HEK293T (cell line): ENCODE data around the gene MRPL43.

Experiments used
- CTCF ChIA-PET: fragments of 350-600 bp; formaldehyde crosslinking; extraction: SDS; loops from one replicate; lab custom pipeline; 2021; ENCODE audit warnings: antibody characterized with exemption, inconsistent platforms; lab: Yijun Ruan, JAX
- POLR2A ChIA-PET: fragments of 350-600 bp; formaldehyde crosslinking; extraction: SDS; loops from one replicate; lab custom pipeline; 2020; ENCODE audit warnings: antibody characterized with exemption, inconsistent platforms; lab: Yijun Ruan, JAX
- DNase-seq: peaks from one replicate; pipeline ENCODE4 v3.0.0; 2012; ENCODE audit warnings: mixed read lengths; ENCODE audit errors: extremely low spot score
- ARNT ChIP-seq: fragments of 450-650 bp; IDR thresholded peaks from 2 replicates; pipeline ENCODE4 v1.6.1; 2017; ENCODE audit warnings: mild to moderate bottlenecking
- BHLHE40 ChIP-seq: fragments of 450-650 bp; IDR thresholded peaks from 2 replicates; pipeline ENCODE4 v1.6.1; 2016; ENCODE audit warnings: mild to moderate bottlenecking, moderate library complexity, borderline replicate concordance
- CTBP1 ChIP-seq: fragments of 450-650 bp; IDR thresholded peaks from 2 replicates; pipeline ENCODE4 v1.6.1; 2016; ENCODE audit warnings: borderline replicate concordance
- ELF4 ChIP-seq: fragments of 450-650 bp; IDR thresholded peaks from 2 replicates; pipeline ENCODE4 v1.6.1; 2017; ENCODE audit warnings: antibody characterized with exemption
- FOXA1 ChIP-seq: fragments of 450-650 bp; IDR thresholded peaks from 2 replicates; pipeline ENCODE4 v1.6.1; 2016; ENCODE audit warnings: mild to moderate bottlenecking
- FOXK2 ChIP-seq: fragments of 450-650 bp; IDR thresholded peaks from 2 replicates; pipeline ENCODE4 v1.6.1; 2016; ENCODE audit warnings: mild to moderate bottlenecking
- FOXM1 ChIP-seq: fragments of 450-650 bp; IDR thresholded peaks from 2 replicates; pipeline ENCODE4 v1.6.1; 2017; ENCODE audit warnings: mild to moderate bottlenecking, borderline replicate concordance
- HDGF ChIP-seq: fragments of 450-650 bp; IDR thresholded peaks from 2 replicates; pipeline ENCODE4 v1.6.1; 2017; ENCODE audit warnings: antibody characterized with exemption, borderline replicate concordance
- L3MBTL2 ChIP-seq: fragments of 450-650 bp; conservative IDR thresholded peaks from 2 replicates; pipeline ENCODE4 v1.6.1; 2016; ENCODE audit warnings: mild to moderate bottlenecking
- LEF1 ChIP-seq: fragments of 450-650 bp; IDR thresholded peaks from 2 replicates; pipeline ENCODE4 v1.6.1; 2017; ENCODE audit warnings: mild to moderate bottlenecking, borderline replicate concordance
- NFRKB ChIP-seq: fragments of 450-650 bp; IDR thresholded peaks from 2 replicates; pipeline ENCODE4 v1.6.1; 2016; ENCODE audit warnings: mild to moderate bottlenecking, moderate library complexity
- SP1 ChIP-seq: fragments of 450-650 bp; IDR thresholded peaks from 2 replicates; pipeline ENCODE4 v1.6.1; 2017
- SUZ12 ChIP-seq: fragments of 450-650 bp; IDR thresholded peaks from 2 replicates; pipeline ENCODE4 v1.6.1; 2016; ENCODE audit warnings: mild to moderate bottlenecking
- TARDBP ChIP-seq: fragments of 450-650 bp; IDR thresholded peaks from 2 replicates; pipeline ENCODE4 v1.6.1; 2016
- ZNF384 ChIP-seq: fragments of 450-650 bp; IDR thresholded peaks from 2 replicates; pipeline ENCODE4 v1.6.1; 2016
- TF ChIP-seq, protein P1 (sequence below): fragments of 450-650 bp; IDR thresholded peaks from 2 replicates; pipeline ENCODE4 v1.6.1; 2016

The MRPL43 gene

DNA sequence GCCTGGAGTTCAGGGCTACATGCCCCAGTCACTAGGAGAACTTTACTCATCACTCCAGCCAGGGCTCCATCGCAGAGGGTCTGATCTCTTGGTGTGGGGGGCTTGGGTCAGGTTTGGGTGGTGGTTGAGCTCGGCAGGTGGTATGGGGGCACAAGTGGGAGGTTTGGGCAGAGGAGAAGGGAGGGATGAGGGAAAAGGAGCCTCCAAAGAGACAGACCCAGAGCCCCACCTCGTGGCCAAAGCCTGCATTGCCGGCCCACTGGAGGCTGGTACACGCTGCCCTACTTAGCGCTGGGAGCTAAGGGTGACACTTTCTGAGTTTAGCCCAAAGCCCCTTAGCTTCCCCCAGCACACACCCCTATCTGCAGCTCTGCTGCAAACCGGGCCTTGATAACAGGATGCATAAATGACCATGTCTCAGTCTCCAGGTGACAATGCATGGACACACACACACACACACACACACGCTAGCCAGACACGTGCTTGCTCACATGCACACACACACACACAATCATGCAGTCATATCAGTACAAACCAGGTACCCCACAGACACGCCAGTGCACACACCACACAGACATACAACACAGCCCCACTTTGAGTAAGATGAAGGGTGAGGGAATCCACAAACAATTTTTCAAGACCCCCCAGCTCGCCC is 27.1 kb upstream of the MRPL43 start:
- ChIA-PET POLR2A (interaction anchor here (0.9 to 3.3 kb wide), 6 partner anchors 13 to 27 kb away, joined by 3 to 20 read pairs (median 4); partner anchors contain the start of genes LZTS2, MRPL43, PDZD7 and SFXN3), CTCF (interaction anchor here (0.5 to 3.3 kb wide), 18 partner anchors 10 to 1660 kb away, joined by 3 to 50 read pairs (median 5); partner anchors contain the start of genes LZTS2, PDZD7 and SFXN3)
- no peak for TF ChIP-seq BHLHE40
- TF ChIP-seq, protein P1, sequence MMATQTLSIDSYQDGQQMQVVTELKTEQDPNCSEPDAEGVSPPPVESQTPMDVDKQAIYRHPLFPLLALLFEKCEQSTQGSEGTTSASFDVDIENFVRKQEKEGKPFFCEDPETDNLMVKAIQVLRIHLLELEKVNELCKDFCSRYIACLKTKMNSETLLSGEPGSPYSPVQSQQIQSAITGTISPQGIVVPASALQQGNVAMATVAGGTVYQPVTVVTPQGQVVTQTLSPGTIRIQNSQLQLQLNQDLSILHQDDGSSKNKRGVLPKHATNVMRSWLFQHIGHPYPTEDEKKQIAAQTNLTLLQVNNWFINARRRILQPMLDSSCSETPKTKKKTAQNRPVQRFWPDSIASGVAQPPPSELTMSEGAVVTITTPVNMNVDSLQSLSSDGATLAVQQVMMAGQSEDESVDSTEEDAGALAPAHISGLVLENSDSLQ = no peak
- TF ChIP-seq ARNT = no peak
- TF ChIP-seq L3MBTL2 = no peak
- TF ChIP-seq TARDBP = no peak
- TF ChIP-seq SUZ12 = no peak
- no peak for TF ChIP-seq LEF1
- TF ChIP-seq CTBP1 = no peak
- TF ChIP-seq HDGF = no peak
- no peak for TF ChIP-seq FOXA1
- TF ChIP-seq SP1 = no peak
- TF ChIP-seq ELF4 = no peak
- TF ChIP-seq NFRKB = no peak
- no peak for TF ChIP-seq FOXM1
- no peak for TF ChIP-seq FOXK2
- no peak for TF ChIP-seq ZNF384
- DNase-seq = peak; percentile 84

DNA sequence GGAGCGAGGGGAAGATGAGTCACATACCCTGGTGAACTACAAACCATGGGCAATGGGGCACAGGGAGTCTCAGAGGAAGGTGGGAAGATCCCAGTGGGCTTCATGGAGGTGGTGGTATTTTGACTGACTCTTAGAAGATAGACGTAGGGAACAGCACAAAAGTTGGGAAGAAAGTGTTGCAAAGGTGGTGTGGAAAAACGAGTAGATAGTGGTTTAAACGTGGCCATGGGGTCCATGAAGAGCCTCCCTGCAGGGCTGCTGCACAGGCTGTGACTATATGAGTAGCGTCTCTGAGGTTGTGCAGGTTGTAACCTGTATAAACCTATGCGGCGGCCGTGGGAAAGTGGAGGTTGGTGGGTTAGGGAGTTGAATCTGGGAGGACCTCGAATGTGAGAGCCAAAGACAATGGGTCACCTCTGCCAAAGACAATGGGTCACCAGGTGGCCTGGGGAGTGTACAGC is 26.1 kb upstream of the MRPL43 start:
- POLR2A ChIA-PET = interaction anchor here (0.6 to 3.3 kb wide), 2 partner anchors 17 to 1440 kb away, joined by 4 to 20 read pairs; no protein-coding TSS in a partner anchor
- TF ChIP-seq SP1 (no peak), BHLHE40 (no peak), FOXM1 (no peak), CTBP1 (no peak), FOXK2 (no peak), TARDBP (no peak), ARNT (no peak), SUZ12 (no peak), FOXA1 (no peak), ZNF384 (no peak), LEF1 (no peak), ELF4 (no peak), NFRKB (no peak), L3MBTL2 (no peak), HDGF (no peak)
- TF ChIP-seq, protein P1 = no peak
- CTCF ChIA-PET = interaction anchor here (1.2 to 3.3 kb wide), 8 partner anchors 13 to 50 kb away, joined by 3 to 50 read pairs (median 9); partner anchors contain the start of genes PDZD7 and SFXN3
- DNase-seq = no peak

DNA sequence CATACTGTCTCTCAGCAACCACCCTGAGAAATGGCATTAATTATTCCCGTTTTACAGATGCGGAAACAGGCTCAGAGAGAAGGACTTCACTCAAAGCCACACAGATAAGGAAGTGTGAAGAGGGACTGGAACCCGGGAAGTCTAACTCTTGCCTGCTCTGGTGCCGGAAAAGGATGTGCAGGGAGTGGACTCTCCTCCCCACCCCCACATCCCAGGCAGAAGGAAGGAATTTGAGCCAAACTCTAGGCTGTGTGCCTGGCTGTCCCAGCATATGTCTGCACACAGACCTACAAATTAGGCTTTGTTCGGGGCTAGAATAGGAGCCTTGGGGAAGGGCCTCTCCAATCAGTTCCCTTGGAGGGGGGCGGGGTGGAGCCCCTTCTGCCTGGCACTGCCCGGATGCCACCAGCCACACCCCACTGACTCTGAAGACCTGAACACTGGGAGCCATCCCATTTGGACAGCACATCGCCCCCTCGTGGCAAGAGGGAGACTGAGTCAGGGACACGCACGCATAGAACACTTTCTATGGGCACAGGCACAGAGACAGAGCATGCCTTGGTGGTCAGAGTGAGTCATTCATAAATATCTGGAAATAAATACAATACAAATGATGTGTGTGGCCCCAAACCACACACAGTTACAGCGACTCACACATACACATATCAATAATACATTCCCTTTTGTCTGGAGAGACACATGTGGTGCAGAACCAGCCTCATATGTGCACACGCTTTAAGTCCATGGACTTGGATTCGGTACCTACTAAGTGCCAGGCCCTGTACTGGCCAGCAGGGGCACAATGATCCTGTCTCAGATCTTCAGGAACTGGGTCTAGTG is 25.4 kb upstream of the MRPL43 start:
- ChIA-PET POLR2A (interaction anchor here (1.9 to 4.1 kb wide), 2 partner anchors 14 to 19 kb away, joined by 6 to 27 read pairs; partner anchors contain the start of gene LZTS2), CTCF (interaction anchor here (1.8 to 2.6 kb wide), 4 partner anchors 10 to 22 kb away, joined by 7 to 25 read pairs (median 10); partner anchors contain the start of gene LZTS2)
- DNase-seq = peak; percentile 82
- TF ChIP-seq FOXA1 (no peak), FOXK2 (no peak), L3MBTL2 (no peak), NFRKB (no peak), BHLHE40 (no peak), LEF1 (no peak), ARNT (no peak), HDGF (no peak), CTBP1 (no peak), ELF4 (no peak), SP1 (no peak), TARDBP (no peak), ZNF384 (no peak), SUZ12 (no peak), FOXM1 (no peak)
- TF ChIP-seq, protein P1 = no peak

DNA sequence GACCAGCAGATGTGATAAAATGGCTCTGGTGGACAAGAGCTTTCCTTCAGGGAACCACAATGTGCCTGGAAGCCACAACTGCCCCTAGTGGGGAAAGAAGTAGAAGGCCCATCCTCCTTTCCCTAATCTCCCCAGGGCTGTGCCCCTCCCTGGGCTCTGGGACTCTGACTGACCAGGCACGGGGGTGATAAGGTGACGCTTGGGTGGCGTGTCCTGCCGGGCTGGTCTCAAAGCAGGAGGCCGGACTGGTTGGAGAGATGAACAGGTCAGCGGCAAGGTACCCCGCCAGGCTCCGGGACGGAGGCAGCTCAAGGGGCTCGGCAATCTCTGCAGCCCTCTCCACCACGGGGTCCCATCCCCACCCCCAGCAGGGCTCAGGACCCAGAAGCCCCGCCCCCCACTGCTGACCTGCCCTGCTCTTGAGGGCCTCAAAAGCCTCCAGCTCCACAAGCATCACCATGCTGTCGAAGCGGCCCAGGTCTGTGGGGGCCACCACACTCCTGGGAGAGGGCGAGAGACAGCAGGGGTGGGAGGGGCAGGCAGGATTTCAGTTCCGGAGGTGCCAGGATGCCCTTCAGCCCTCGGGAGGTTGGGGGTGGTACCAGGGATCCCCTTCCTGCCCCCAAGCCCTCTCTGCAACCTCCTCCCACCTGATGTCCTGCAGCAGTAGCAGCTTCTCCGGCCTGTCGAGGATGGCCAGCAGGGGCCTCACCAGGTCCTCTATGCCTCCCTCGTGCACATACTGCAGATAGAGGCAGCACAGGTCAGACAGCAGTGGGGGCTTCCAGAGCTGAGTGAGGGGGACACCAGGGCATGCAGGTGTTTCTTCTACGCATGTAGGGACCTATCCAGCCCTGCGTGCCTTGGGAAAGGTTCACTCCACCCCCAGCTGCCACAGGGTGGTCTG is 24.5 kb upstream of the MRPL43 start:
- TF ChIP-seq CTBP1 = no peak
- TF ChIP-seq TARDBP = no peak
- TF ChIP-seq, protein P1 = no peak
- TF ChIP-seq LEF1 = no peak
- TF ChIP-seq BHLHE40 = no peak
- no peak for TF ChIP-seq FOXM1
- no peak for TF ChIP-seq FOXA1
- no peak for TF ChIP-seq HDGF
- TF ChIP-seq SUZ12 = no peak
- TF ChIP-seq ELF4 = no peak
- TF ChIP-seq FOXK2 = no peak
- no peak for TF ChIP-seq ZNF384
- peak; percentile 67 for DNase-seq
- POLR2A ChIA-PET = interaction anchor here (1.9 to 4.1 kb wide), 2 partner anchors 14 to 18 kb away, joined by 6 to 27 read pairs; partner anchors contain the start of gene LZTS2
- CTCF ChIA-PET = interaction anchor here (0.6 to 3.1 kb wide), 9 partner anchors 9 to 1097 kb away, joined by 3 to 25 read pairs (median 7); partner anchors contain the start of genes LZTS2, PDZD7 and SFXN3
